Spleen (tissue), 7 donors: Measurements from ENCODE around the gene ZNF283.

Experiments used
- POLR2A ChIP-seq, 3 donors: fragments of 450-650 bp; IDR thresholded peaks; one replicate each; pipeline ENCODE4 v1.5.1; 2017; ENCODE audit warnings: antibody characterized with exemption in 3 of 3, mild to moderate bottlenecking in 1 of 3
- POLR2AphosphoS5 ChIP-seq, 3 donors: sonication (generic); formaldehyde crosslinking; IDR thresholded peaks; one replicate each; pipeline ENCODE4 v1.5.1; 2017; ENCODE audit warnings: antibody characterized with exemption in 3 of 3
- TF ChIP-seq, protein P1 (sequence below), 11 experiments: fragments of 200-600 bp in 7 of 11; fragments of 450-650 bp in 4 of 11; sonication (generic) in 4 of 11; IDR thresholded peaks in 8 of 11; conservative IDR thresholded peaks in 3 of 11; 1 replicate in 7 of 11; 2 replicates in 4 of 11; pipeline versions ENCODE4 v1.4.0 to v1.8.0; 2016 to 2021; ENCODE audit warnings: antibody characterized with exemption in 11 of 11, inconsistent platforms in 4 of 11, mild to moderate bottlenecking in 1 of 11
- donor health status: DM: no; HTN: no; CAD: no; lungs with moderate emphysema.
- donor health status: DM: no; HTN: no; CAD: no.
- donor health status: DM: no; HTN: no; CAD: no.

DNA sequence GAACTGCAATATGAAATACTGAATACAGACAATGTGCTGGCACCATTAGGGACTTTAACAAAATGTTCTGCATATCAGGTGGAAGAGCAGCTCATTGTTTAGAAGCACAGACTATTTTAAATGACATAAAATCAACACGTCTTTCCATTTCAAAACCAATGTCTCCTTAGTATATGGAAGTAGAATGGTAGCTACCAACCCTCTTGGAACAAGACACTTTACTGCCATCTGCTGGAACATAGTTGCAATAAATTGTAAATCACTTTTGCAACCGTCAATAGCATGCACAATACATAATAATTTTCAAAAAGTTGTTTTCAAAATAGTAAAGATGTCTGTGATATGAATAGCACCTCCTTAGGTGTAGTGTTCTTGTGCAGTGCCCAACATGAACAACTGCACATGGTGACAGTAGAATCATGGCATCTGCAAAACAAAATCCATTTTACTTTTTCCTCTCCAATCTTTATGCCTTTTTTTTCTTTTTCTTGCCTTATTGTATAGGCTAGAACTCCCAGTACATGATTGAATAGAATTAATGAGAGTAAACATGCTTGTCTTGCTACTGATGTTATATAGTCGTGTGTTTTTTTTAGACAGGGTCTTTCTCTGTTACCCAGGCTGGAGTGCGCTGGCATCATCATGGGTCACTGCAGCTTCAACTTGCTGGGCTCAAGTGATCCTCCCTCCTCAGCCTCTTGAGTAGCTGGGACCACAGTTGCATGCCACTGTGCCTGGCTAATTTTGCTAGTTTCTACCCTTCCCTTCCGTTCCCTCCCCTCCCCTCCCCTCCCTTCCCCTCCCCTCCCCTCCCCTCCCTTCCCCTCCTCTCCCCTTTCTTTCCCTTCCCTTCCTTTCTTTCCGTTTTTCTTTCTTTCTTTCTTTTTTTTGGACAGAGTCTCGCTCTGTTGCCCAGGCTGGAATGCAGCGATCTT lies 17.1 kb upstream of the ZNF283 start:
- TF ChIP-seq, protein P1, sequence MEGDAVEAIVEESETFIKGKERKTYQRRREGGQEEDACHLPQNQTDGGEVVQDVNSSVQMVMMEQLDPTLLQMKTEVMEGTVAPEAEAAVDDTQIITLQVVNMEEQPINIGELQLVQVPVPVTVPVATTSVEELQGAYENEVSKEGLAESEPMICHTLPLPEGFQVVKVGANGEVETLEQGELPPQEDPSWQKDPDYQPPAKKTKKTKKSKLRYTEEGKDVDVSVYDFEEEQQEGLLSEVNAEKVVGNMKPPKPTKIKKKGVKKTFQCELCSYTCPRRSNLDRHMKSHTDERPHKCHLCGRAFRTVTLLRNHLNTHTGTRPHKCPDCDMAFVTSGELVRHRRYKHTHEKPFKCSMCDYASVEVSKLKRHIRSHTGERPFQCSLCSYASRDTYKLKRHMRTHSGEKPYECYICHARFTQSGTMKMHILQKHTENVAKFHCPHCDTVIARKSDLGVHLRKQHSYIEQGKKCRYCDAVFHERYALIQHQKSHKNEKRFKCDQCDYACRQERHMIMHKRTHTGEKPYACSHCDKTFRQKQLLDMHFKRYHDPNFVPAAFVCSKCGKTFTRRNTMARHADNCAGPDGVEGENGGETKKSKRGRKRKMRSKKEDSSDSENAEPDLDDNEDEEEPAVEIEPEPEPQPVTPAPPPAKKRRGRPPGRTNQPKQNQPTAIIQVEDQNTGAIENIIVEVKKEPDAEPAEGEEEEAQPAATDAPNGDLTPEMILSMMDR (IDR thresholded peaks at IDR 0.05 in 8 of 11, conservative IDR thresholded peaks at IDR 0.05 in 3 of 11), result peak; percentile 37 to 77 (median 62)
- TF ChIP-seq POLR2A (IDR thresholded peaks at IDR 0.05), result no peak
- TF ChIP-seq POLR2AphosphoS5 (IDR thresholded peaks at IDR 0.05), result no peak
